ENCODE results near the gene TBC1D5.
"Not testable (repeated sequence)": the region's sequence is repeated elsewhere in the genome, so short reads cannot be mapped to it uniquely, and the experiment has no call there.

The TBC1D5 gene

DNA sequence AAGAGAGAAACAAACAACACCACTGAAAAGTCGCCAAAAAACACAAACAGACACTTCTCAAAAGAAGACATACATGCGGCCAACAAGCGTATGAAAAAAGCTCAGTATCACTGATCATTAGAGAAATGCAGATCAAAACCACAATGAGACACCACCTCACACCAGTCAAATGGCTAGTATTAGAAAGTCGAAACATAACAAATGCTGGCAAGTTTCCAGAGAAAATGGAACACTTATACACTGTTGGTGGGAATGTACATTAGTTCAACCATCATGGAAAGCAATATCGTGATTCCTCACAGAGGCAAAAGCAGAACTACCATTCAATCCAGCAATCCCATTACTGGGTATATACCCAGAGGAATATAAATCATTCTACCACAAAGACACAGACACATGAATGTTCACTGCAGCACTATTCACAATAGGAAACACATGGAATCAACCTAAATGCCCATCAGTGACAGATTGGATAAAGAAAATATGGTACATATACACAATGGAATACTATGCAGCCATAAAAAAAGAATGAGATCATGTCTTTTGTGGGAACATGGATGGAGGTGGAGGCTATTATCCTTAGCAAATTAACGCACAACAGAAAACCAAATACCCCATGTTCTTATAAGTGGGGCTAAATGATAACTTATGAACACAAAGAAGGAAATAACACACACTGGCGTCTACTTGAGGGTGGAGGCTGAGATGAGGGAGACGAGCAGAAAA is 93.6 kb downstream of the TBC1D5 start:
- not testable (repeated sequence) for DNase-seq (ENCODE audit: low spot score); FAIRE-seq

DNA sequence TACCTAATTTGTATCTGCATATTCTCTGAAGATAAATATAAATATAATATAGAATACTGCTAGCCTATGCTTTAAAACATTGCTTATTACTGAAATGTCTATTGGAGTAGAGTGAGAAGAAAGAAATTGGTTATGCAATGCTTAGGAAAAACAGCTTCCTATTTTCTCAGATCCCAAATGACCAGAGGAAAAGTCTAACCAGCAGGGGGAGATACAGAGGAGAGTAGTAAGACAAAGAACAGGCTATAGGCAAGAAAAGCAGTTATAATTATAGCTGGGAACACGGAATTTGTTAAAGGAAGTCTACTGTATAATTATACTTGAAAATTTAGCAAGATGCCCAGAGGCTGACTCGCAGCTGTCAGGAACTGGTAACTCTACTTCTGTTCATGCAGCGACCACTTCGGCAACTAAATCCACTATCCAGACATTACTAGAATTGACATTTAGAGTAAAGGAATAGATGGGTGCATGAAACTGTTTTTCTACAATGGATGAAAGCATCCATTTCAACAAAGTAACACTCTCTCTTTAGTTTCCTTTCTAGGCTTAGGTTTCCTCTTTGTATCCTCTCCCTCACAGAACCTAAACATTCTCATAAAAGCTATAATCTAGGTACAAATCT is 97.2 kb downstream of the TBC1D5 start:
- DNase-seq (ENCODE audit: low spot score) (no peak), FAIRE-seq (peak; percentile 26)

DNA sequence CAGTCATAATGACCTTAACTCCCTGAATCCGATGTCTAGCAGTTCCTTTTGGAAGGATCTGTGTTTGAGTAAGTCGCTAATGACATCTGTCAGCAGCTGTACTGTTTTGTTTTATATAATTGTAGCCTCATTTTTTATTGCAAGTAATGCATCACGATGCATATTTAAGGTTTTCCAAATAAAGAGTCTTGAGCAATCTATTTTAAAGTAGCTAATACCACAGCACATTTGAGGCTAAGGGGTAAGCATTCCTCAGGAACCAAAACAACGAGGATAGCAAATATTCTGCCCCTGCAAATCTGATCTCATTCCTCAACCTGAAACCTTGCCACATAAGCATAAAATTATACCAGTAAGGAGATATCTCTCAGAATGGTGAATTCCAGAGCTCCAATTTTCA is 98.7 kb downstream of the TBC1D5 start:
- DNase-seq (ENCODE audit: low spot score), result no peak
- no peak for FAIRE-seq

DNA sequence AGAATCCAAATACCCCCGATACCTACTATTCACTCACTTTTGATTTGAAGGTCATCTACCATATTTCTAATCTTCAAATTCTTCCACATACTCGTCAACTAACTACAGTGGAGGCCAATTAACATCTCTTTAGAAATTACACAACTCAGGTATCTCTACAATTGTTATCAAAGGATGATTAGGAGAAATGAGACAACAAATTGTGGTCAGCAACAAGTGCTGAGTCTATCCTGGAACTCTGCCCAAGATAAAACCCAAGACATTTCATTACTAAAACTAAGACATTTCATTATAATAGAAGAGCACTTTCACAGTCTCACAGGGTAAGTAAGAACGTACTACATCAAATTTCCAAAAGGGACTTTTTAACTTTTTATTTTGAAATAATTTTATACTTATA is 100.0 kb downstream of the TBC1D5 start:
- FAIRE-seq (no peak), DNase-seq (ENCODE audit: low spot score) (no peak)

DNA sequence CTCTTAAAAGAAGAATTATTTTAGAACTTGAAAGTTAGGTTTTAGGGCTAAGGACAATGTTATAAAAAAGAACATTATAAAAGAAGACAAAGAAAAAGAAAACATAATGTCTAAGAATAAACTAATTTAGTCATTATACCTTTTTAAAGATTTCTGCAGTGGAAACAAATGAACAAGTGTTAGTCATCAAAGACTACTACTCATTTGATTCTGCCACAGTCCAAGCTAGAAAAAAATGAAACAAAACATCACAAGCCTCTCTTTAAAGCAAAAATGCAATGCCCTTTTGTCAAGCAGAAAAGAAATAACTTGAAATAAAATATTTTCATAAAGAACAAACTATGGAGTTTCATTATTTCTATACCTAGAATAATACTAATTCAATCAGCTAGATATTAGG is 102.0 kb downstream of the TBC1D5 start:
- FAIRE-seq (peak; percentile 73), DNase-seq (ENCODE audit: low spot score) (no peak)

DNA sequence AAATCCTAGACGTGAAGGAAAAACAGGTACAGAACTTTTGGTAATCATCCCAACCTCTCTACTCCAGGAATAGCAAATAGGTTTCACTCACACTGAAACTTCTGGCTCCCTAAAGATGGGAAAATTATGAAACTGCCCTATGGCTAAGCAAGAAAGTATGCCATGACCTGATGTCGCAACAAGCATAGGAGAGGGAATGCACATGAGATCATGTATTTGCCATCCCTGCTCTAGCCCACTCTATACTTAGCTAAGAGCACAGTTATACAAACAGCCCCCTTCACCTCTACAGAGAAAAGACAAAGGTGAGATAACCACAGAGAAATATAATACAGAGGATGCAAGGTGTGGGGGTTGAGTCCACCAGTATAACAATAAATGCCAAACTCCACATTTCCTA is 102.7 kb downstream of the TBC1D5 start:
- FAIRE-seq (no peak), DNase-seq (ENCODE audit: low spot score) (peak; percentile 68)

DNA sequence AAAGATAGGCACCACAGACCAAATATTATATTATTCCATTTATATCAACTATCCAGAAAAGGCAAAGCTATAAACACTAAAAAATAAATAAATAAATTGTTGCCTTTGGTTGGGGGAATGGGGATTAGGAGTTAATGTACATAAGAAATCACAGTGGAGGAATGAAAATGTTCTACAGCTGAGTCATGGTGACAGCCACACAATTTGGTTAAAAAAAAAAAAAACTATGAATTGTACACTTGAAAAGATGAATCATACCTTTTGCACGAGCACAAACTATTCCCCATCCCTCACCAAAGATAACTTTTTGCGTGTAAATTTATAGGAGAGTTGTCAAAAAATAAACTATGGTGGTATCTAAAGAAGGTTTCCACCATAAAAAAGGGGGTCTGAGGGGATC is 103.2 kb downstream of the TBC1D5 start:
- FAIRE-seq (peak; percentile 87), DNase-seq (ENCODE audit: low spot score) (peak; percentile 54)

DNA sequence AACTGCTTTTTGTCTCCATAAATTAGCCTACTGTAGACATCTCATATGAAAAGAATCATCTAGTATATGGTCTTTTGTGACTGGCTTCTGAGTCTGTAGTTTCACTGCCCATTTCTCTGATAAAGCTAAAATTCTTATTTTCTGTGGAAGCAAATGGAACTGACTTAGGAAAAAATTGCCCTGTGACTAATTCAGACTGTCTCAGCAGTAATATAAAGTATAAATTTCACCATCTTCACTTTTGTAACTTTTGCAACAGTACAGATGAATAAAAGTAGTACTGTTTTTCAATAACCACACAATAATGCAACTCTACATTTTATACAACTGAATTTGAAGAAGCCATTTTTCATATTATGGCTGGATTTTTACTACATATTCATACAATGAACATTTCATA is 104.1 kb downstream of the TBC1D5 start:
- DNase-seq (ENCODE audit: low spot score), result no peak

DNA sequence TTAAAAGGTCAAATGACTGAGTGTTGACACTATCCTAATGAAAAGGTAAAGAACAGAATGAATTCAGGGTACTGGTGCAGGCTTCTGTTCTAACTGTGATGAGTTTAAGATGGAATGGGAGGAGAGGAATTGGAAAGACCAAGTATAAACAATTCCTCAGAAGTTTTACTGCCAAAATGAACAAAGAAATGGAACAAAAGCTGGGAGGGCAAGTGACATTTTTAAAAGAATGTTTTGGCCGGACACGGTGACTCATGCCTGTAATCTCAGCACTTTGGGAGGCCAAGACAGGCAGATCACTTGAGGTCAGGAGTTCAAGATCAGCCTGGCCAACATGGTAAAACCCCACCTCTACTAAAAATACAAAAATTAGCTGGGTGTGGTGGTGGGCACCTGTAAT is 106.8 kb downstream of the TBC1D5 start:
- not testable (repeated sequence) for FAIRE-seq; DNase-seq (ENCODE audit: low spot score)

More for the DNA sequence above, 104.1 kb downstream of the TBC1D5 start:
- no peak for FAIRE-seq

DNA sequence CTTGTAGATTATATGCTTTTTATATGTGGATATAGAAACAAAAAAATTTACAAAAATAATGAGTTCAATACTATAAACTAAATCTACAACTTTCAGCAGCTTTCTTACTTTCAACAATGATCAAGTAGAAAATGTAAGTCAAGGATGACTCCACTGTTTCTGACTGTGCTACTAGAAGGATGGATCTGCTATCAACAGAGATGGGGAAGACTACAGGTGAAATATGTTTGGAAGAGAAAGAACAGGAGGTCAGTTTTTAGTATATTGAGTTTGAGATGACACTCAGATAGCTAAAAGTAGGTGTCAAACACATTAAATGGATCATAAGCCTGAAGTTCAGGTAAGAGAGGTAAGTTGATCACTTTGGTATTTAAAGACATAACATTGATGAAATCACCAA is 107.5 kb downstream of the TBC1D5 start:
- FAIRE-seq, result no peak
- no peak for DNase-seq (ENCODE audit: low spot score)

DNA sequence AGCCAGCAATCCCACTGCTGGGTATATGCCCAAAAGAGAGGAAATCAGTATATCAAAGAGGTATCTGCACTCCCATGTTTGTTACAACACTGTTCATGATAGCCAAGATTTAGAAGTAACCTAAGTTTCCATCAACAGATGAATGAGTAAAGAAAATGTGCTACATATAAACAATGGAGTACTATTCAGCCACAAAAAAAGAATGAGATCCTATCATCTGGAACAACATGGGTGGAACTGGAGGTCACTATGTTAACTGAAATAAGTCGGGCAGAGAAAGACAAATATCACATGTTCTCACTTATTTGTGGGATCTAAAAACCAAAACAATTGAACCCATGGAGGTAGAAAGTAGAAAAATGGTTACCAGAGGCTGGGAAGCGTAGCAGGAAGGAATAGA is 108.2 kb downstream of the TBC1D5 start:
- FAIRE-seq (no peak), DNase-seq (ENCODE audit: low spot score) (no peak)

DNA sequence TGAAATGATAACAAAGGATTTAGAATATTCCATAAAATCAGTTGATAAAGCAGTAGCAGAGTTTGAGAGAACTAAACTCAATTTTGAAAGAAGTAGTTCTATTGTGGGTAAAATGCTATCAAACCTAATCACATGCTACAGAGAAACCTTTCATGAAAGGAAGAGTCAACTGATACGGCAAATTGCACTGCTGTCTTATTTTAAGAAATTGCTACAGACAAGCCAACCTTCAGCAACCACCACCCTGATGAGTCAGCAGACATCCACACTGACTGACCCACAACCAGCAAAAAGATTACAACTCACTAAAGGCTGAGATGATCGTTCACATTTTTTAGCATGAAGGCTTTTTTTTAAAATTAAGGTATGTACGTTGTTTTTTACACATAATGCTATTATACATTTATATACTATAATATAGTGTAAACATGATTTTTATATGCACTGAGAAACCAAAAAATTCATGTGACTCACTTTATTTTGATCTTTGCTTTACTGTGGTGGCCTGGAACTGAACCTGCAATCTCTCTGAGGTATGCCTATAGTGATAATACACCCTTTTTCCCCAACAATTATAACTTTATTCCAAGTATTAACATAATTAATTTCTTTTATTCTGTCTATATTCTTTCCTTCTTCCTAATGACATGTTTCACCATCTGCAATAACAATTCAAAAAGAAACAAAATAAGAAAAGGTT is 109.9 kb downstream of the TBC1D5 start:
- DNase-seq (ENCODE audit: low spot score) (peak; percentile 42), FAIRE-seq (peak; percentile 82)

DNA sequence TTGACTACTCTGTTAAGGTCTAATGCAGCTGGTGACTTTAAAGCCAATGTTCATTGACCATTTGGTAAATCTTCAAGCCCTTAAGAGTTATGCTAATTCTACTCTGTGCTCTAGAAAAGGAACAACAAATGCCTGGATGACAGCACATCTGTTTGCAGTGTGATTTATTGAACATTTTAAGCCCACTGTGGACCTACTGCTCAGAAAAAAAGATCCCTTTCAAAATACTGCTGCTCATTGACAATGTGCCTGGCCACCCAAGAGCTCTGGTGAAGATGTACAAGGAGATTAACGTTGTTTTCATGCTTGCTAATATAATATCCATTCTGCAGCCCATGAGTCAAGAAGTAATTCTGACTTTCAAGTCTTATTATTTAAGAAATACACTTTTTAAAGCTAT is 110.8 kb downstream of the TBC1D5 start:
- FAIRE-seq (no peak), DNase-seq (ENCODE audit: low spot score) (no peak)

DNA sequence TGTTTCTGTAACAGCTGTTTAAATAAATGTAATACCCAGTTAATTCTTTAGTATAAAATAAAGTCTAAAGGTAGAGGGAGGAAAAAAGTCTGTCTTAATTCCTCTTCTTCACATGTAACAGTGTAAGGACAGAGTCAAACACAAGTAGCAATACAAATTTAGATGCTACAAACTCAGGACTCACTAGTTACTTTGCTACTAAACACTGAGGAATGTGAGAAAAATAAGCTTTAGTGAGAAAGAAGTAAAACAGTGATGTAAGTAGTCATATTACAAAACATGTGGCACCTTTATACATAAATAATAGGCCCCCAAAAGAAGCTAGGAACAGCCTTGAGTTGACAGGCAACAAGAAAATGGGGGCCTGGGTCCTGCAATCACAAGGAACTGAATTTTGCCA is 113.0 kb downstream of the TBC1D5 start:
- DNase-seq (ENCODE audit: low spot score) (no peak), FAIRE-seq (no peak)

DNA sequence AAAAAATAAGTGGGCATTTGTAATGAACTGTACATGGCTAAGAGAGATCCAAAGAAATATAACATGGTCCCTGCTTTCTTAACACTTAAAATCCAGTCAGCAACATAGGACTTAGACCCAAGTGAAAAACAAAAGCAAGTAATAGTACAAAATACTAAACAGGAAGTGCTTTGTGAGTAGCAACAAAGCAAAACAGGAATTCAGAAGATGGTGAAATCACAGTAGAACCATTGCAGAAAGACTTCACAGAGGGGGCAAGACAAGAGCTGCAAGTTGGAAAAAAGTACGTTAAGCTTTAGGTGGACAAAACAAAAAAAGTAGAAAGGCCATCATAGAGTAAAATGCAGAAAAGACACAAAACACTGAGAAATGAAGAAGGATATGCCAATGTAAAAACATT is 116.0 kb downstream of the TBC1D5 start:
- DNase-seq (ENCODE audit: low spot score), result no peak

DNA sequence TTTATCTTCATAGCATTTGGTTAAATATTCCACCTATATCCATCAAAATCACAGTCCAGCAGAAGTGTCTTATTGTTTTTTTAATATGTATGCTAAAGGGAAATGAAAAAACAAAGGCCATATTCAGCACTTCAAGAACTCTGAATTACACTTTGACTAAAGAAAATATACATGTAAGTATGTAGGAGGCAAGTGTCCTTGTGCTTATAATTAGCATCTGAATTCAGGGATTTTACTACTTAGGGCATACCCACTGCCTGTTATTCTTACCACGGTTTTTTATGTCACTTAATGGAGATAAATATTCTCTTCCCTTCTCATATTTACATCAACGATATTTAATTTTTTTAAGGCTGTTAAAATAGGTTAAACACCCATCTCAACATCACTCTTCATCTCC is 117.3 kb downstream of the TBC1D5 start:
- FAIRE-seq (no peak), DNase-seq (ENCODE audit: low spot score) (no peak)

More for the DNA sequence above, 116.0 kb downstream of the TBC1D5 start:
- no peak for FAIRE-seq

DNA sequence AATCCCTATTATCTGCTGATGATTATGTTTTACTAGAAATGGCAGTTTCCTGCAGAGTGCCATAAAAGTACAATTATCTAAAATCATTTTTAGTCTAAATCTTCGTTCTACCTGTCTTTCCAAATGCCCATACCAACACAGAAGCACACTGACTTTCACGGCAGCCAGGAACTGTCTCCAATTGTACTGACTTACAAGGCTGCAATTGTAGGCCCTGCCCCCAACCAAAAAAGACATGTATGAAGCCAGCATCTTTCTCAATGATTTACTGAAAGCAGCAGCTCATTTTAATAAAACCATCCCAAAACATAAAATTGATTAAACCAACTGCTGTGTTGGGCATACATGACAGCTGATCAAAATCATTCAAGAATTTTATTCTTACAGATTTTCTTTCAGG is 119.0 kb downstream of the TBC1D5 start:
- no peak for DNase-seq (ENCODE audit: low spot score)
- FAIRE-seq, result no peak

DNA sequence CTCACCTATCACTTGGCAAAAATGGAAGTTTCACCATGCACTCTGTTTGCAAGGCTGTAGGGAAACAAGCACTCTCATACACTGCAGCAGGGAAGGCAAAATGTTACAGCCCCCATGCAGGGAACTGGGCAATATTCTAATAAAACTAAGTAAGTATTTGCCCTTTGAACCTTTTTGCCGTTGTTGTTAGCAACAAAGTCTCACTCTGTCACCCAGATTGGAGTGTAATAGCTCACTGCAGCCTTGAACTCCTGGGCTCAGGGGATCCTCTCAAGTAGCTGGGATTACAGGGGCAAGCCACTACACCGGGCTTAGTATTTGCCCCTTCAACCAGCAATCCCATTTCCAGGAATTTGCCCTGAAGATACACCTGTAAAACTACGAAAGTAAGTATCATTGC is 122.5 kb downstream of the TBC1D5 start:
- FAIRE-seq, result no peak
- no peak for DNase-seq (ENCODE audit: low spot score)

DNA sequence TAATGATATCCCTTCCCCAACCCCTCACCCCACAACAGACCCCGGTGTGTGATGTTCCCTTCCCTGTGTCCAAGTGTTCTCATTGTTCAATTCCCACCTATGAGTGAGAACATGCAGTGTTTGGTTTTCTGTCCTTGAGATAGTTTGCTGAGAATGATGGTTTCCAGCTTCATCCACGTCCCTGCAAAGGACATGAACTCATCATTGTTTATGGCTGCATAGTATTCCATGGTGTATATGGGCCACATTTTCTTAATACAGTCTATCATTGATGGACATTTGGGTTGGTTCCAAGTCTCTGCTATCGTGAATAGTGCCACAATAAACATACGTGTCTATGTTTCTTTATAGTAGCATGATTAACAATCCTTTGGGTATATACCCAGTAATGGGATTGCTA is 129.4 kb downstream of the TBC1D5 start:
- FAIRE-seq; DNase-seq (ENCODE audit: low spot score): not testable (repeated sequence)

DNA sequence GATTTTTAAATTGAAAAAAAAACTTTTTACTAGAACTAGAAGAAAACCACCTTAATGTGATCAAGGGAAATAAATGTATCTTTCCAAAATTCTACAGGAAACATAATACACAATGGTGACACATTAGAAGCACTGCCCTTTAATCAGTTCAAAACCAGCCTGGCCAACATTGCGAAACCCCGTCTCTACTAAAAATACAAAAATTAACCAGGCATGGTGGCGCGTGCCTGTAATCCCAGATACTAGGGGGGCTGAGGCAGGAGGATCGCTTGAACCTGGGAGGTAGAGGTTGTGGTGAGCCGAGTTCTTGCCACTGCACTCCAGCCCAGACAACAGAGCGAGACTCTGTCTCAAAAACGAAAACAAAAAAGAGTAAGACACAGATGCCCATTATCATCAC is 134.5 kb downstream of the TBC1D5 start:
- FAIRE-seq, result no peak
- DNase-seq (ENCODE audit: low spot score), result no peak

DNA sequence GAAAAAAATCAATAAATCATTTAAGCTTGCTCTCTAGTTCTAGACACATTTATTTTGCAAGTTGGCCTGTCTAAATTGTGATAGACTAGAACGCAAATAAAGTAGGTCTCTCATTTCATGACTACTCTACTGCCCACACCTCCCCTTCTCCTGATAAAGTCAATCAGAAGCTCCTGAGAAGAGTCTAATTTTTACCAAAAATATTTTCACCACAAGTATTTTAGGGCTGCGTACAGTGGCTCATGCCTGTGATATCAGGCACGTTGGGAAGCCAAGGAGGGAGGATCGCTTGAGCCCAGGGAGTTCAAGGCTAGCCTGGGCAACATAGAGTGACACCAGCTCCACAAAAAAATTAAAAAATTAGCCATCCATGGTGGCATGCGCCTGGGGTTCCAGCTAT is 136.5 kb downstream of the TBC1D5 start:
- FAIRE-seq, result no peak
- no peak for DNase-seq (ENCODE audit: low spot score)

DNA sequence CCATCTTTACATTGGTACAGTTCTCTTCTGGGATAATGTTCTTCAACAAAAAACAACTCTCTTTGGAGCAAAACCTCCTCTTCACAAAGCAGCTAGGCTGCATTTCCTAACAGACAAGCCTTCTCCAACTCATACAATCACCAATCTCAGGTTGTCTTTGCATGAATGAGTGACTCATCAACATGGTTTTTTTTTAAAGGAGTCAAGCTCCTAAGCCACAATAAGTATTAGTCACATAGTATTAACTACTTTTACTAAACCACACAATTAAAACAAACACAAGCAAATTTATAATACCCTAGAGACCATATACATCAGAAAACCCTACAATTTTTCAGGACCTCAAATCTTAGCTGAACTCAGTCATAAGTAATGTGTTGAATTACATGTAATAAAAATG is 137.4 kb downstream of the TBC1D5 start:
- FAIRE-seq, result peak; percentile 91
- DNase-seq (ENCODE audit: low spot score), result peak; percentile 78

DNA sequence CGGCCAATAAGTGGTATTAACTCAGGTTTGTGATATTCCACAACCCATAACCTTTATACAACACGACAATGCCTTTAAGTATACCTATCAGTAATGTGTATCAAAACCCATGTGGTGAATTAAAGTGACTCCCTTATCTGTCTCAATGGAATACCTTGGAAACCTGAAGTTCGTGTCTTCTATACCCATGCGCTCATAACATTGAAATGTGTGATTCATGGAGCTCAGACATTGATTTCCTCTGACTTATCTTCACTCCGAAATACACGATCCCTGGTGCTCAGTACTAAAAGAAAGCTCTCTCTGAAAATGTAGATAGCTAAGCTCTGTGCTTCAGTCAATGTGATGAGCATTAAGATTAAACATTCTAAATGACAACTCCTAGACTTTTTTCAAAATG is 140.3 kb downstream of the TBC1D5 start:
- FAIRE-seq, result no peak
- peak; percentile 75 for DNase-seq (ENCODE audit: low spot score)
